Breast epithelium (tissue), 4 donors: Measurements from ENCODE around the gene MCRIP2. TPM values are rescaled to one million over a fixed set of nuclear protein-coding genes. Genes with fewer than 3 reads are reported as not detected.

Experiments used
- DNase-seq, 2 donors: peaks; one replicate each; pipeline ENCODE4 v3.0.0-alpha.2; 2019; ENCODE audit warnings: low spot score in 2 of 2
- H3K27ac ChIP-seq, 2 donors: fragments of 200-600 bp; sonication (generic) in 1 of 2; one replicate each; pipeline ENCODE4 v1.5.1; 2016 to 2019; ENCODE audit warnings: mild to moderate bottlenecking in 1 of 2
- H3K27me3 ChIP-seq, 2 donors: fragments of 200-600 bp; sonication (generic) in 1 of 2; one replicate each; pipeline versions ENCODE4 v1.5.1 to v1.6.0; 2017 to 2019; ENCODE audit warnings: control low read depth in 1 of 2, mild to moderate bottlenecking in 1 of 2
- H3K36me3 ChIP-seq: fragments of 200-600 bp; one replicate; pipeline ENCODE4 v1.5.1; 2019
- H3K4me1 ChIP-seq, 2 donors: fragments of 200-600 bp; sonication (generic); one replicate each; pipeline ENCODE4 v1.5.1; 2016 to 2019; ENCODE audit warnings: control low read depth in 1 of 2
- H3K4me3 ChIP-seq, 3 donors: fragments of 200-600 bp; sonication (generic); 1 replicate in 2 of 3; 2 replicates in 1 of 3; pipeline ENCODE4 v1.5.1; 2016 to 2019; ENCODE audit warnings: mild to moderate bottlenecking in 3 of 3, moderate library complexity in 2 of 3
- H3K9me3 ChIP-seq, 2 donors: fragments of 200-600 bp; sonication (generic) in 1 of 2; one replicate each; pipeline ENCODE4 v1.5.1; 2016 to 2019; ENCODE audit warnings: control low read depth in 1 of 2
- POLR2A ChIP-seq: fragments of 450-650 bp; IDR thresholded peaks from one replicate; pipeline ENCODE4 v1.6.1; 2016; ENCODE audit warnings: antibody characterized with exemption, mild to moderate bottlenecking, moderate library complexity
- POLR2AphosphoS5 ChIP-seq, 3 donors: sonication (generic); formaldehyde crosslinking; IDR thresholded peaks; one replicate each; pipeline ENCODE4 v1.6.1; 2017; ENCODE audit warnings: antibody characterized with exemption in 3 of 3
- intact Hi-C: fragments of 100-400 bp; cut with DNase I; formaldehyde crosslinking; loops from one replicate; pipeline ENCODE4 v1.15.1; 2023; ENCODE audit warnings: low total_unique reads
- total RNA-seq, 3 donors: library from RNA; depleted of rRNA; stranded (reverse); fragments of >200 nt; gene quantifications; one replicate each; pipeline ENCODE4 v1.1.0, GENCODE V29; 2016
- TF ChIP-seq, protein P1 (sequence below), 3 donors: fragments of 450-650 bp; IDR thresholded peaks; one replicate each; pipeline ENCODE4 v1.5.1; 2016 to 2017; ENCODE audit warnings: antibody characterized with exemption in 3 of 3, mild to moderate bottlenecking in 3 of 3, moderate library complexity in 3 of 3

Gene MCRIP2
- 10 to 100 TPM; 26.8 to 39.7 (median 34.9) TPM for total RNA-seq

DNA sequence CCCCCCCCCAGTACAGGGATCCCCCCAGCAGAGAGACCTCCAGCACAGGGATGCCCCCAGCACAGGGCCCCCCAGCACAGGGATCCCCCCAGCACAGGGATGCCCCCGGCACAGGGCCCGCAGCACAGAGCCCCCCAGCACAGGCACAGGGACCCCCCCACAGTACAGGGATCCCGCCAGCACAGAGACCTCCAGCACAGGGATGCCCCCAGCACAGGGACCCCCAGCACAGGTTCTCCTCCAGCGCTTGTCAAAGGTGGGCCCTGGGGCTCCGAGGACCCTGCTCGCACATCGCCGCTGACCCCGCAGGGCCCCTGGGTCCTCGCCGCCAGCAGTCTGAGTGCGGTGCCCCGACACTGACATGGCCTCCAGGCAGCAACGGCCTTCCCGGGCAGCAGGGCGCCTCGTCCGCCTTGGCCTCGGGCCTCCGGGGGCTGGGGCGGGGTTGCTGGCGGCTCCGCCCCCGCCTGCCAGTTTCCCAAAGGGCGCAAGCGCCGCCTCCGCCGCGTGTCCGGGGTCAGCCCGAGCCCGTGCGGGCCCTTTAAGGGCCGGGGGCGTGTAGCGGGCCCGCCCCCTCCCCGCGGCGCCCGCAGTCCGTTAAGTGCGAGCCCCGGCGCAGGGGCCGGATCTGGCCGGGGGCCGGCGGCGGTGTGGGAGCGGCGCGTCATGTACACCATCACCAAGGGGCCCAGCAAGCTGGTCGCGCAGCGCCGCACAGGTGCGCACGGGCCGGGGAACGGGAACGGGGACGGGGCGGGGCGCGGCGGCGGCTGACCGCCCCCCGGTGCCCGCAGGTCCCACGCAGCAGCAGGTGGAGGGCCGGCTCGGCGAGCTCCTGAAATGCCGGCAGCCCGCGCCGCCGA is at the start of gene MCRIP2:
MCRIP2 (plus strand) TSS at position 503 of the 863 bp plus-strand sequence; CDS start at position 667, 164 bp downstream.
- intact Hi-C loops = no loop called here
- DNase-seq = no peak
- no peaks in the 10 kb centered on the region for H3K27me3 ChIP-seq
- H3K36me3 ChIP-seq = no peaks in the 10 kb centered on the region
- TF ChIP-seq, protein P1, sequence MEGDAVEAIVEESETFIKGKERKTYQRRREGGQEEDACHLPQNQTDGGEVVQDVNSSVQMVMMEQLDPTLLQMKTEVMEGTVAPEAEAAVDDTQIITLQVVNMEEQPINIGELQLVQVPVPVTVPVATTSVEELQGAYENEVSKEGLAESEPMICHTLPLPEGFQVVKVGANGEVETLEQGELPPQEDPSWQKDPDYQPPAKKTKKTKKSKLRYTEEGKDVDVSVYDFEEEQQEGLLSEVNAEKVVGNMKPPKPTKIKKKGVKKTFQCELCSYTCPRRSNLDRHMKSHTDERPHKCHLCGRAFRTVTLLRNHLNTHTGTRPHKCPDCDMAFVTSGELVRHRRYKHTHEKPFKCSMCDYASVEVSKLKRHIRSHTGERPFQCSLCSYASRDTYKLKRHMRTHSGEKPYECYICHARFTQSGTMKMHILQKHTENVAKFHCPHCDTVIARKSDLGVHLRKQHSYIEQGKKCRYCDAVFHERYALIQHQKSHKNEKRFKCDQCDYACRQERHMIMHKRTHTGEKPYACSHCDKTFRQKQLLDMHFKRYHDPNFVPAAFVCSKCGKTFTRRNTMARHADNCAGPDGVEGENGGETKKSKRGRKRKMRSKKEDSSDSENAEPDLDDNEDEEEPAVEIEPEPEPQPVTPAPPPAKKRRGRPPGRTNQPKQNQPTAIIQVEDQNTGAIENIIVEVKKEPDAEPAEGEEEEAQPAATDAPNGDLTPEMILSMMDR (IDR thresholded peaks at IDR 0.05) = no peak
- peak; percentile 24 for TF ChIP-seq POLR2A
- H3K27ac ChIP-seq = peak within 1 kb of the TSS; percentile 75 to 88
- H3K4me1 ChIP-seq = peaks cover 0 to 11% of the 10 kb centered on the region in 2 donors
- no peaks in the 10 kb centered on the region for H3K9me3 ChIP-seq
- H3K4me3 ChIP-seq = peak within 1 kb of the TSS; percentile 65 to 94 (median 79)

DNA sequence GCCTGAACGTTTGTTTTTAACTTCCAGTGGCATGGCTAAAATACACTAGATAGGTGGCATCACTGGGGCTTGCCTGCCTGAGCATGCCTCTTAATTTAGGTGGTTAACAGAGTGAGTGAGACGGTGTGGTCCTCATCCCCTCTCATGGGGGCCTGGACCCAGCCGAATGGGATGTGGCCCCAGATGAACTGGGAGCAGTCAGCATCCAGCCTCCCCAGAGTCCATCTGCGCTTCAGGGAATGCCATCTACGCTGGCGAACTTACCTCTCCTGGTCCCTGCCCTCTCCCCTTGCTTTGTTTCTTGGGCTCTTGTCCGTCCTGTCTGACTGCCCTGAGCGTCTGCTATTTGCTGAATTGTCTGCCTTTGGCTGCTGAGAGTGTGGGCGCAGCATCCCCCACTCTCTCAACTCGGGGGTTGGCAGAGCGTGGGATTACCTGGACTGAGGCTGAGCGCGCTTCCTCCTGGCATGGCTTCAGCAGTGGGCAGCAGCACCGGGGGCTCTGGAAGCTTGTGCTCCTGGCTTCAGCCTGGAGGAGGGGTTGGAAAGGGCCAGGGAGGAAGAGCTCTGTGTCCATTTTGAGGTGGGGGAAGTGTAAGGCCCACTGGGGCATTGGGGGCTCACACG is 49.6 kb upstream of the MCRIP2 start:
- TF ChIP-seq POLR2A (no peak), POLR2AphosphoS5 (IDR thresholded peaks at IDR 0.05) (no peak)
- TF ChIP-seq, protein P1 (IDR thresholded peaks at IDR 0.05) = no peak
- Histone ChIP-seq H3K4me3 (peak overlapping the region in 2 of 3 donors; percentile 53 to 69), H3K27me3 (no peaks in the 10 kb centered on the region), H3K9me3 (no peaks in the 10 kb centered on the region), H3K27ac (peak overlapping the region; percentile 81 to 89), H3K4me1 (peaks cover 9 to 37% of the 10 kb centered on the region in 2 donors), H3K36me3 (no peaks in the 10 kb centered on the region)
- intact Hi-C loops = no loop called here
- DNase-seq = no peak

DNA sequence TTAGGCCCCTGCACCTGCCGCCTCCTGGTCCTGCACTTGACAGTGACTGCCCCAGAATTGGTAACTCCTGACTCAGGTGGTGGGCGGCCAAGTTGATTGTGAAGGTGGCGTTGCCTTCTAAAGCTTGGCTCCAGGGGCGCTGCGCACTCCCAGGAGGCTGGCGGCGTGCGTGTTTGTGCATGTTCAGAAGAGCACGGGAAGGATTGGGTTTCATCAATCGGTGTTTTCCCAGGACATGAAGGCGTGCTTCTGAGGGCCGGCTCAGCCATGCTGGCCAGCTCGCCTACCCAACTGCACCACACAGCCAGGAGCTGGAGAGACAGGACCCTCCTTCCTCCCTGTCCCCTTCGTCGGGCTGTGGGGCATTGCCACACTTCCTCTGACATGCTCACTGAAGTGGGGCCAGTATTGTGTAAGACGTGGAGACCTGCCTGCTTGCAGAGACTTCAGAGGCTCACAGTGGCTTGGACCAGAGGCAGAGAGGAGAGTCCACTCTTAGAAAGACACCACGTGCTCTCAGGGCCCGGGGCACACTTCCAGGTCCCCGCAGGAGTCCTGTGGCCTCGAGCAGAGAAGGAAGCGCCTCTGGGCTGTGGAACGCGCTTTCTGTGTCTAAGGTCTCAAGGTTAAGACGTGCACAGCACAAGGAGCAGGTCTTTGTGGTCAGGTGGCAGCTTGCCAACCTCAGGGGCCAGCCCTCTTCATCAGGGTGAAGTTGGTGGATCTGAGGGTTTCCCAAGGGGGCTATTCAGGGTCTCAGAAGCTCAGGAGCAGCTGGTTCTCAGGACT is 48.9 kb upstream of the MCRIP2 start:
- intact Hi-C loops = no loop called here
- no peaks in the 10 kb centered on the region for H3K27me3 ChIP-seq
- H3K9me3 ChIP-seq = no peaks in the 10 kb centered on the region
- TF ChIP-seq POLR2AphosphoS5 (IDR thresholded peaks at IDR 0.05) (peak; percentile 27 to 77 (median 34)), POLR2A (no peak)
- TF ChIP-seq, protein P1 (IDR thresholded peaks at IDR 0.05) = peak in 2 of 3 donors; percentile 29 to 43
- H3K4me3 ChIP-seq = peak overlapping the region in 2 of 3 donors; percentile 53 to 69
- H3K36me3 ChIP-seq = no peaks in the 10 kb centered on the region
- peaks cover 9 to 32% of the 10 kb centered on the region in 2 donors for H3K4me1 ChIP-seq
- H3K27ac ChIP-seq = peak overlapping the region; percentile 81 to 89
- DNase-seq = peak in 1 of 2 donors; percentile 82

DNA sequence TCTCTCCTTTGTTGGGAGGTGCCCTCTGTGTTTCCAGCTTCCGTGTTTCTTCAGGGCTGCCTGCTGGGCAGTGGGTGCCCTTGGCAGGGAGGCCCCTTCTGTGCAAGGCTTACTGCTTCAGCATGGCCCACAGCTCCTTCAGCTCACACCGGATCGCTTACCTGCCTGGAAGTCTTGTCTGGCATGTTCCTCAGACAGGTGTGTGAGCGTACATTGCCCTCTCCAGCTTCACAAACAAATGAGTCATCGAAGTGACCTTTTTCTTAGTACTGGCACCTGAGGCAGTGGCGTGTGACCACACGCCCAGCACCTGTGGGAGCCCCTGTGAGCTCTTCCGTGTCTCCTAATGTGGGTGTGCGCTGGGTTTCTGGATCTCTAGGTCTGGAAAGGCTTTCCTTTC is 48.2 kb upstream of the MCRIP2 start:
- H3K27ac ChIP-seq = peak overlapping the region; percentile 81 to 89
- intact Hi-C loops = no loop called here
- H3K27me3 ChIP-seq = no peaks in the 10 kb centered on the region
- H3K4me3 ChIP-seq = peak overlapping the region in 2 of 3 donors; percentile 53 to 69
- H3K9me3 ChIP-seq = no peaks in the 10 kb centered on the region
- peaks cover 6 to 25% of the 10 kb centered on the region in 2 donors for H3K4me1 ChIP-seq
- no peak for TF ChIP-seq POLR2A
- TF ChIP-seq POLR2AphosphoS5 (IDR thresholded peaks at IDR 0.05) = peak in 1 of 3 donors; percentile 56
- peak; percentile 70 to 75 for DNase-seq
- H3K36me3 ChIP-seq = no peaks in the 10 kb centered on the region

DNA sequence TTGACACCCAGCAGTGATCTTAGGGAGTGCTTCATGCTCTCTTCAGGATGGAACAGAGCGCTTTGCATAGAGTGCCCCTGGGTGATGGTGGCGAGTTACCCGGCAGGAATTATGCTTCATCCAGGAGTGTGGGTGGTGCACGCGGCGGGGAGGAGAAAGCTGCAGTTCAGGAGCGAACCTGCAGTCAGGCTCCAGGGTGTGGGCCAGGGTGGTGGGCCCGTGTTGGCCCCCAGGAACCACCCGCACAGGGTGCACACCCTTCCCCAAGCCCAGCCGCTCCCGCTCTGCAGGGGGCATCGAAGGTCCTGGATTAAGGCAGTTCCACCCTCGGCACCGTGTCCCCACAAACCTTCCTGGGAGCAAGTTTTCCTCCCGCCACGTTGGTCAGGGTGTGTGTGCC is 47.8 kb upstream of the MCRIP2 start:
- TF ChIP-seq, protein P1 (IDR thresholded peaks at IDR 0.05) = peak in 1 of 3 donors; percentile 16
- no peak for TF ChIP-seq POLR2A
- TF ChIP-seq POLR2AphosphoS5 (IDR thresholded peaks at IDR 0.05) = no peak
- Histone ChIP-seq H3K9me3 (no peaks in the 10 kb centered on the region), H3K27ac (peak overlapping the region; percentile 64 to 81), H3K4me3 (peak overlapping the region in 2 of 3 donors; percentile 53 to 69), H3K4me1 (peaks cover 6 to 24% of the 10 kb centered on the region in 2 donors), H3K27me3 (no peaks in the 10 kb centered on the region), H3K36me3 (no peaks in the 10 kb centered on the region)
- DNase-seq = no peak
- intact Hi-C loops = no loop called here
